Endothelial cell of umbilical vein (primary cell): ENCODE results near the gene CTNS.

Experiments used
- EZH2 ChIP-seq: IDR thresholded peaks from 2 replicates; pipeline ENCODE4 v1.6.1; 2012; ENCODE audit warnings: borderline replicate concordance, low read depth, mild to moderate bottlenecking, moderate library complexity, low read length, inconsistent platforms; ENCODE audit not compliant: severe bottlenecking
- POLR2A ChIP-seq: IDR thresholded peaks from 2 replicates; pipeline ENCODE4 v1.6.1; 2012; ENCODE audit warnings: low read depth, mild to moderate bottlenecking, control low read depth, low read length

- TF ChIP-seq POLR2A (no peak), EZH2 (no peak)
These were observed 48.6 kb downstream of the CTNS start for GRCh38 chr17:3685174-3685573.
